Neural progenitor cell (in vitro differentiated cells): ENCODE measurements around the gene RELL2. TPM values are rescaled to one million over a fixed set of nuclear protein-coding genes. Genes with fewer than 3 reads are reported as not detected.

Experiments used
- DNase-seq: peaks from one replicate; pipeline ENCODE4 v3.0.0-alpha.2; 2016; ENCODE audit warnings: low spot score
- H2AFZ ChIP-seq: fragments of 200-600 bp; sonication (generic); replicated peaks from 2 replicates; pipeline ENCODE4 v1.6.1; 2016; ENCODE audit warnings: antibody characterized with exemption
- H3F3A ChIP-seq: fragments of 200-600 bp; sonication (generic); 2 replicates; pipeline ENCODE4 v1.6.1; 2016; ENCODE audit warnings: antibody characterized with exemption, low read depth
- H3K27ac ChIP-seq: fragments of 200-600 bp; sonication (generic); 2 replicates; pipeline ENCODE4 v1.5.1; 2016; ENCODE audit warnings: mild to moderate bottlenecking
- H3K27me3 ChIP-seq: fragments of 200-600 bp; sonication (generic); 2 replicates; pipeline ENCODE4 v1.6.1; 2016; ENCODE audit warnings: mild to moderate bottlenecking, moderate library complexity
- H3K36me3 ChIP-seq: fragments of 200-600 bp; sonication (generic); 2 replicates; pipeline ENCODE4 v1.5.1; 2016
- H3K4me1 ChIP-seq: fragments of 200-600 bp; sonication (generic); 2 replicates; pipeline ENCODE4 v1.6.1; 2016; ENCODE audit warnings: mixed run types
- H3K4me2 ChIP-seq: fragments of 200-600 bp; sonication (generic); 2 replicates; pipeline ENCODE4 v1.6.1; 2016
- H3K4me3 ChIP-seq: fragments of 200-600 bp; sonication (generic); 2 replicates; pipeline ENCODE4 v1.5.1; 2016
- H3K79me2 ChIP-seq: fragments of 200-600 bp; sonication (generic); 2 replicates; pipeline ENCODE4 v1.6.1; 2016; ENCODE audit warnings: low read depth
- H3K9ac ChIP-seq: fragments of 200-600 bp; sonication (generic); 2 replicates; pipeline ENCODE4 v1.6.1; 2016
- H3K9me3 ChIP-seq: fragments of 200-600 bp; sonication (generic); 2 replicates; pipeline ENCODE4 v1.5.1; 2016; ENCODE audit warnings: low read depth
- H4K20me1 ChIP-seq: fragments of 200-600 bp; sonication (generic); 2 replicates; pipeline ENCODE4 v1.6.1; 2016; ENCODE audit warnings: low read depth
- H3K27ac Mint-ChIP-seq: 3 replicates; pipeline ENCODE4 v1.8.0; 2021; ENCODE audit warnings: mixed read lengths
- H3K27me3 Mint-ChIP-seq: 2 replicates; pipeline ENCODE4 v1.8.0; 2022; ENCODE audit warnings: low read depth, mild to moderate bottlenecking, inconsistent platforms, moderate library complexity, mixed read lengths; ENCODE audit not compliant: insufficient read depth
- H3K36me3 Mint-ChIP-seq: 3 replicates; pipeline ENCODE4 v1.8.0; 2021; ENCODE audit warnings: mixed read lengths
- H3K4me1 Mint-ChIP-seq: 3 replicates; pipeline ENCODE4 v1.8.0; 2021; ENCODE audit warnings: mixed read lengths
- H3K4me3 Mint-ChIP-seq: 3 replicates; pipeline ENCODE4 v1.8.0; 2021; ENCODE audit warnings: mild to moderate bottlenecking, moderate library complexity, mixed read lengths
- H3K9me3 Mint-ChIP-seq: 3 replicates; pipeline ENCODE4 v1.8.0; 2020; ENCODE audit warnings: mixed read lengths
- EZH2 ChIP-seq: fragments of 200-600 bp; sonication (generic); IDR thresholded peaks from 2 replicates; pipeline ENCODE4 v1.6.1; 2017; ENCODE audit warnings: antibody characterized with exemption, mild to moderate bottlenecking, moderate library complexity
- EZH2phosphoT487 ChIP-seq: fragments of 200-600 bp; sonication (generic); IDR thresholded peaks from 2 replicates; pipeline ENCODE4 v1.6.1; 2017; ENCODE audit warnings: antibody characterized with exemption
- total RNA-seq: library from RNA; depleted of rRNA; stranded (reverse); fragments of >200 nt; gene quantifications from 2 replicates; pipeline ENCODE4 v1.2.3, GENCODE V29; 2015; ENCODE audit warnings: low replicate concordance
- TF ChIP-seq, protein P1 (sequence below): fragments of 200-600 bp; sonication (generic); IDR thresholded peaks from 2 replicates; pipeline ENCODE4 v1.5.1; 2017; ENCODE audit warnings: antibody characterized with exemption, mild to moderate bottlenecking

RELL2 gene
- total RNA-seq, 1 donor from 2014 or later, result 0.30 TPM

DNA sequence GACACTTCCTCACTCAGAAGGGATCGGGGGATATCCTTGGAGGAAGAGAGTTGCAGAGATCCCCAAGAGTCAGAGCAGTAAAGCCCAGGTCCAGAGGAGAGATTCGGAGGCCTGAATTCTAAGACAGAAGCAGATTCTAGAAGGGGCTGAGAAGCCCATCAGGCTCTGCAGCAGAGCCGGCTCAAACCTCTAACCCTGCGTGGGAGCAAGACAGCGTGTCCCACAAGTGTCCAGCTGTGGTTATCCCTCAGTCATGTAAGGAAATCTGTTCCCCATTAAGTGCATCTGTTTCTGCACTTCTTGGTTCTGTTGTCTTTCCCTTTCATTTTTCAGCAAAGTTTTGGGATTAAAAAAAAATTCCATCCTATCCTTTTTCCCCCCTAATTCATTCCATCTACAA, 13.2 kb upstream of the RELL2 start:
- Mint-ChIP-seq H3K36me3 (peaks cover 41% of the 10 kb centered on the region), H3K27ac (no peak overlapping the region), H3K9me3 (no peaks in the 10 kb centered on the region), H3K27me3 (no peaks in the 10 kb centered on the region), H3K4me3 (no peak overlapping the region), H3K4me1 (no peaks in the 10 kb centered on the region)
- no peak overlapping the region for H3K27ac ChIP-seq
- no peaks in the 10 kb centered on the region for H3K79me2 ChIP-seq
- H3K9ac ChIP-seq, result no peak overlapping the region
- peaks cover 3% of the 10 kb centered on the region for H3K36me3 ChIP-seq
- H3F3A ChIP-seq, result peaks cover 15% of the 10 kb centered on the region
- H3K4me1 ChIP-seq, result no peaks in the 10 kb centered on the region
- no peak overlapping the region for H2AFZ ChIP-seq
- no peaks in the 10 kb centered on the region for H3K27me3 ChIP-seq
- no peak for DNase-seq
- peaks cover 4% of the 10 kb centered on the region for H4K20me1 ChIP-seq
- H3K4me3 ChIP-seq, result no peak overlapping the region
- no peaks in the 10 kb centered on the region for H3K9me3 ChIP-seq
- no peak for TF ChIP-seq EZH2
- TF ChIP-seq, protein P1, sequence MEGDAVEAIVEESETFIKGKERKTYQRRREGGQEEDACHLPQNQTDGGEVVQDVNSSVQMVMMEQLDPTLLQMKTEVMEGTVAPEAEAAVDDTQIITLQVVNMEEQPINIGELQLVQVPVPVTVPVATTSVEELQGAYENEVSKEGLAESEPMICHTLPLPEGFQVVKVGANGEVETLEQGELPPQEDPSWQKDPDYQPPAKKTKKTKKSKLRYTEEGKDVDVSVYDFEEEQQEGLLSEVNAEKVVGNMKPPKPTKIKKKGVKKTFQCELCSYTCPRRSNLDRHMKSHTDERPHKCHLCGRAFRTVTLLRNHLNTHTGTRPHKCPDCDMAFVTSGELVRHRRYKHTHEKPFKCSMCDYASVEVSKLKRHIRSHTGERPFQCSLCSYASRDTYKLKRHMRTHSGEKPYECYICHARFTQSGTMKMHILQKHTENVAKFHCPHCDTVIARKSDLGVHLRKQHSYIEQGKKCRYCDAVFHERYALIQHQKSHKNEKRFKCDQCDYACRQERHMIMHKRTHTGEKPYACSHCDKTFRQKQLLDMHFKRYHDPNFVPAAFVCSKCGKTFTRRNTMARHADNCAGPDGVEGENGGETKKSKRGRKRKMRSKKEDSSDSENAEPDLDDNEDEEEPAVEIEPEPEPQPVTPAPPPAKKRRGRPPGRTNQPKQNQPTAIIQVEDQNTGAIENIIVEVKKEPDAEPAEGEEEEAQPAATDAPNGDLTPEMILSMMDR, result no peak
- no peak for TF ChIP-seq EZH2phosphoT487
- H3K4me2 ChIP-seq, result no peak overlapping the region

DNA sequence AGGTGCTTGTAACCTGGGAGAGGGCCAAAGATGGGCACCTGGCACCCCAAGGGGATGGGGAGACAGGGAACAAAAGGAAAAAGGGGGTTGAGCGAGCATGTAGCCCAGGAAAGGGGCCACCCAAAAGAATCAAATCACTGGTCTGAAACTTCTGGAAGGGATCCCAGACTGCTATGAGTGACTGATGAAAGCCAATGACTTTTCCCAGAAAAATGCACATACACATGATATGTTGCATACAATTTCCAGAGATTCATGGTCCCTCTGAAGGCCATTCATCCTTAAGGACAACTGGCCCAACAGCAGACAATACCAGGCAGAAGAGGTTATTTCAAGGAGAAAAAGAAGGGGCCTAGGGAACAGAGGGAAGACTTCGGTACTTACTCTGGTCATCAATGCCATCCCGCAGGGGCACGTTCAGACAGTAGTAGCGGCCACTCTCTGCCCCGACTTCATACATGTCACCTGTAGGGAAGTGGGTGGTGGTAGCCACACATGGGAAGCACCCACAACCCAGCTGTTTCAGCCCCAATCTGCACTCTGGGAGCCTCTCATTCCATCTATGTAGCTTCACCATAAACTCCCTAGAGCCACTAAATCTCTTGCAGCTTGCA, 8.5 kb upstream of the RELL2 start:
- H3K27ac ChIP-seq, result no peak overlapping the region
- Mint-ChIP-seq H3K27me3 (peaks cover 3% of the 10 kb centered on the region), H3K4me1 (no peaks in the 10 kb centered on the region), H3K4me3 (no peak overlapping the region), H3K9me3 (no peaks in the 10 kb centered on the region), H3K36me3 (peaks cover 36% of the 10 kb centered on the region), H3K27ac (no peak overlapping the region)
- no peak for DNase-seq
- peaks cover 19% of the 10 kb centered on the region for H4K20me1 ChIP-seq
- TF ChIP-seq EZH2, result no peak
- TF ChIP-seq, protein P1, result no peak
- no peaks in the 10 kb centered on the region for H3K9me3 ChIP-seq
- H3K36me3 ChIP-seq, result peaks cover 3% of the 10 kb centered on the region
- no peak overlapping the region for H3K4me3 ChIP-seq
- H3K4me2 ChIP-seq, result no peak overlapping the region
- no peaks in the 10 kb centered on the region for H3F3A ChIP-seq
- no peak overlapping the region for H2AFZ ChIP-seq
- no peaks in the 10 kb centered on the region for H3K4me1 ChIP-seq
- H3K27me3 ChIP-seq, result no peaks in the 10 kb centered on the region
- H3K9ac ChIP-seq, result no peak overlapping the region
- H3K79me2 ChIP-seq, result peaks cover 21% of the 10 kb centered on the region

DNA sequence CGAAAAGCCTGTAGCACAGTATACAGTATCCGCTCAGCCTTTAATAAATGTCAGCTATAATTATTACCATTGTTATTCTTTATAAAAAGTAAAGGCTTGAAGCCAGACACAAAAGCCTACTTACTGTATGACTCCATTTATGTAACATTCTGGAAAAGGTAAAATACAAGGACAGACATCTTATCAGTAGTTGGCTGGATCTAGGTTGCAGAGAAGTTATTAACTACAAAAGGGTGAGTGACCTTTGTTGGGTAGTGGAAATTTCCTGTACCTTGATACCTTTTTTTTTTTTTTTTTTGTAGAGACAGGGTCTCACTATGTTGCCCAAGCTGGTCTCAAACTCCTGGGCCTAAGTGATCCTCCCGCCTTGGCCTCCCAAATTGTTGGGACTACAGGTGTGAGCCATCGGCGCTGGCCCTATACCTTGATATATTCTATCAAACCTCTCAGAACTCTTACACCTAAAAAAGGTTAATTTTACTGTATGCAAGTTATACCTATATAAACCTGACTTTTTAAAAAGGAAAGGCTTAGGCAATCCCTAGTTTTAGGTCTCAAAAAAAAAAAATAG, 6.1 kb upstream of the RELL2 start:
- Histone ChIP-seq H3K4me2 (no peak overlapping the region), H3K9me3 (no peaks in the 10 kb centered on the region), H3K36me3 (no peaks in the 10 kb centered on the region), H3K27me3 (no peaks in the 10 kb centered on the region), H3K9ac (no peak overlapping the region), H4K20me1 (peaks cover 32% of the 10 kb centered on the region), H2AFZ (no peak overlapping the region), H3K79me2 (peaks cover 44% of the 10 kb centered on the region), H3K27ac (no peak overlapping the region), H3K4me1 (peaks cover under 1% of the 10 kb centered on the region), H3F3A (no peaks in the 10 kb centered on the region), H3K4me3 (no peak overlapping the region)
- no peak for DNase-seq
- Mint-ChIP-seq H3K9me3 (no peaks in the 10 kb centered on the region), H3K4me1 (peaks cover 8% of the 10 kb centered on the region), H3K27ac (no peak overlapping the region), H3K27me3 (peaks cover 3% of the 10 kb centered on the region), H3K4me3 (no peak overlapping the region), H3K36me3 (peaks cover 30% of the 10 kb centered on the region)
- no peak for TF ChIP-seq EZH2phosphoT487
- TF ChIP-seq, protein P1, result no peak
- no peak for TF ChIP-seq EZH2
